Skeletal muscle satellite cell (primary cell): ENCODE data around the gene PLCB4.
"Not testable (repeated sequence)": the region's sequence is repeated elsewhere in the genome, so short reads cannot be mapped to it uniquely, and the experiment has no call there.

Source experiments
- H3K27me3 ChIP-seq: 2 replicates; pipeline ENCODE4 v1.7.0; 2013; ENCODE audit warnings: low read length; ENCODE audit not compliant: control insufficient read depth, insufficient read depth
- H3K36me3 ChIP-seq: 2 replicates; pipeline ENCODE4 v1.7.0; 2013; ENCODE audit warnings: mild to moderate bottlenecking, control low read depth, low read length; ENCODE audit not compliant: insufficient read depth
- H3K4me1 ChIP-seq: 2 replicates; pipeline ENCODE4 v1.7.0; 2013; ENCODE audit warnings: low read length; ENCODE audit not compliant: control insufficient read depth, insufficient read depth
- H3K4me2 ChIP-seq: 2 replicates; pipeline ENCODE4 v1.7.0; 2013; ENCODE audit warnings: mild to moderate bottlenecking, low read length
- H3K4me3 ChIP-seq: 2 replicates; pipeline ENCODE4 v1.7.0; 2013; ENCODE audit warnings: low read length
- H3K9ac ChIP-seq: 2 replicates; pipeline ENCODE4 v1.7.0; 2013; ENCODE audit warnings: mild to moderate bottlenecking, low read depth, low read length, moderate library complexity
- H3K9me3 ChIP-seq: replicated peaks from 2 replicates; pipeline ENCODE4 v1.7.0; 2013; ENCODE audit warnings: mild to moderate bottlenecking, control low read depth, low read length

The PLCB4 gene

DNA sequence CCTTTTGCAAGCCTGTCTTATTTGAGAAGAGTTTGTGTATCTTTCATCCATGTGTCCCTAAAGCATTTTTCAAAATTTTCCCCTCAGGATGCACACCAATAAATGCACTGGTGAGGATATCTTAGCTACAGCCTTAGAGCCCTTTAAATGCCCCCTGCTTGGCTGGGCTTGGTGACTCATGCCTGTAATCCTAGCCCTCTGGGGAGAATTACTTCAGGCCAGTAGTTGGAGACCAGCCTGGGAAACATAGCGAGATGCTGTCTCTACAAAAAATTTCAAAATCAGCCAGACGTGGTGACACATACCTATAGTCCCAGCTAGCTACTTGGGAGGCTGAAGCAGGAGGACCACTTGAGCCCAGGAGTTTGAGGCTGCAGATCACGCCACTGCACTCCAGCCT is 33.8 kb upstream of the PLCB4 start:
- Histone ChIP-seq H3K9me3 (no peaks in the 10 kb centered on the region), H3K36me3 (no peaks in the 10 kb centered on the region), H3K4me2 (no peak overlapping the region), H3K4me1 (peaks cover 3% of the 10 kb centered on the region), H3K27me3 (no peaks in the 10 kb centered on the region), H3K4me3 (no peak overlapping the region), H3K9ac (no peak overlapping the region)

DNA sequence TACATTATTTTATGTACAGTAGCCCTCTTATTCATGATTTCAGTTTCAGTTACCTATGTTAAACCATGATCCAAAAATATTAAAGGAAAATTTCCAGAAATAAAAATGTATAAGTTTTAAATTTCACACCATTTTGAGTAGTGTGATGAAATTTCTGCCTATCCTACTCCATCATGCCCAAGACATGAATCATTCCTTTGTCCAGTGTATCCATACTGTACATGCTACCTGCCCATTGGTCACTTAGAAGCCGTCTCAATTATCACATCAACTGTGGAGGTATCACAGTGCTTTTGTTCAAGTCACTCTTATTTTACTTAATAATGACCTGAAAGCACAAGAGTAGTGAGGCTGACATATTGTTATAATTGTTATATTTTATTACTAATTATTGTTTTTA is 32.3 kb upstream of the PLCB4 start:
- Histone ChIP-seq H3K9ac (no peak overlapping the region), H3K4me2 (no peak overlapping the region), H3K4me3 (no peak overlapping the region), H3K27me3 (no peaks in the 10 kb centered on the region), H3K9me3 (no peaks in the 10 kb centered on the region), H3K4me1 (peaks cover 3% of the 10 kb centered on the region), H3K36me3 (no peaks in the 10 kb centered on the region)

DNA sequence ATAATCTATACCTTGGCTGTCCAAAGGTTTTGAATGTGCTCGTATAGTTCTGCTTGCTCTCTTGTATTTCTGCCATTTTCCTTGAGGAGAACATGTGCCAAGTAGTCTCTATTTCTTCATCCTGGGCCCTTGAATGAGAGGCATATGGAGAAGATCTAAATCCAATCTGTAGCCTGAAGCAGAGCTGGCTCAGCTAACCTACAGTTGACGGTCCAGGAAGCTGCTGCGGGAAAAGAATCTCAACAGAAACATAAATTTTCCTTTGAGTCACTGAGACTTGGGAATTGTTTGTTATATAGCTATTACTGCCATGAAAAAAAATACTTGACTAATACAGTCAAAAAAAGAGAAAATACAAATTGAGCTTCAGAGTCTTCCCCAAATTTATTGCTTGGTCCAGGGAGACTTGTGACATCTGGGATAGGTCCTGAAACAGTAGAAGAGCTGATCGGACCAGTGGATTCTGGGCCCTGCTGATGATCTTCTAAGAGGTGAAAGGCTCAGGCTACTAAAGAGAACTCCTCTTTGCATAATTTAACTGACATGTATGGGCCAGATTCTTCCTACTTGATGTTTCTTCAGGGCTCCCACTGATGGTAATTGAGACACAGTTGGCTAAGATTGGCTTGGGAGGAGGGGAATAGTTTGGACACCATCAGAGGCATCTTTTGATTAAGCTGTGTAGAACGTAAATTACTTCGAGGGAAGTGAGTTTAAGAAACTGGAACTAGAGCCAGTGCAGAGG is 29.9 kb upstream of the PLCB4 start:
- Histone ChIP-seq H3K27me3 (no peaks in the 10 kb centered on the region), H3K4me2 (no peak overlapping the region), H3K36me3 (no peaks in the 10 kb centered on the region), H3K4me1 (peaks cover 3% of the 10 kb centered on the region), H3K4me3 (no peak overlapping the region), H3K9me3 (no peaks in the 10 kb centered on the region), H3K9ac (no peak overlapping the region)

DNA sequence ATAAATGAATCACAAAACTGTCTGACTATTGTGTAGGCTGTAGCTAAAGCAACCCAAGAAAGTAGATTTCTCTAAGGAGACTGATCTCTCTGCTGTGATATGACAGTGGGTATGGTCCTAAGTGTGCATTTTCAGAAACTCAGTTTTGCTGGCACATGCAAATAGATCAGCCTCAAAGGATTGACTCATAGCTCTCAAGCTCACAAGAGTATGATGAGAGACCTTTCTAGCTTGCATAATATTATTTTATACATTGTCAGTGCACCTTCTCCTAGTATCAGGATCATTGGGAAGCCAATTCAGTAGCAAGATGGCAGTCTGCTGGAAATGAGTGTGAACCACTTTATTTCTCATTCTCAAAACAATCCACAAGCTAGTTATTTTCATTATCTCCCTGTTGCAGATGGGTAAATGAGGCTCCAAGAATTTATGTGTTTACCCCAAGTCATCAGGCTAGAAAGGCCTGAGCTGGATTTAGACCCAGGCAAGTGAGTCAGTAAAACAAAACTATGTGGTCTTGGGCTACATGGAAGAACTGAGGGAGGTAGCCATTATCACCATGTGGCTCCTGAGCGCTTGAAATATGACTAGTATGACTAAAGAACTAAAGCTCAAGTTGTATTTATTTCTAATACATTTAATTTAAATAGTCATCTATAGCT is 27.9 kb upstream of the PLCB4 start:
- Histone ChIP-seq H3K9ac (no peak overlapping the region), H3K4me2 (no peak overlapping the region), H3K4me1 (no peaks in the 10 kb centered on the region), H3K4me3 (no peak overlapping the region), H3K27me3 (no peaks in the 10 kb centered on the region), H3K9me3 (no peaks in the 10 kb centered on the region), H3K36me3 (no peaks in the 10 kb centered on the region)

DNA sequence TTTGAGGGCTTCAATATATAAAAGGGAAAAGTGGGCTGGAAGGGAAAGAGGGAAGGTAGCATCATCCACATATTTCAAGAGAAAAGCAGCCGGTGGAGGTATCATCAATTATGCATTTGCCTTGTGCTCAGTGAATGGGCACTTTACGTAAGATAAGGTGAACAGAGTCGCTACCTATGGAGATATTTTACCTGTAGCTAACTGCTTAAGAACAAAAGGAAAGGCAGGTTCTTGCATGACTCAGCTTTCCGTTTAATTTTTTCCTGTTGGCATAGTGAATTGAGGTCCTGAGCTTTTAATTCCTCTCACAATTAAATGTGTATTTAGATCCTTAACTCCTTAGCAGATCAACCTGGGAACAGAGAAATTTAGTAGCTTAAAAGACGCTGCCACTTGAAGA is 25.5 kb upstream of the PLCB4 start:
- no peaks in the 10 kb centered on the region for H3K36me3 ChIP-seq
- no peaks in the 10 kb centered on the region for H3K9me3 ChIP-seq
- no peak overlapping the region for H3K4me2 ChIP-seq
- H3K9ac ChIP-seq = no peak overlapping the region
- H3K4me3 ChIP-seq = no peak overlapping the region
- H3K27me3 ChIP-seq = no peaks in the 10 kb centered on the region
- no peaks in the 10 kb centered on the region for H3K4me1 ChIP-seq

DNA sequence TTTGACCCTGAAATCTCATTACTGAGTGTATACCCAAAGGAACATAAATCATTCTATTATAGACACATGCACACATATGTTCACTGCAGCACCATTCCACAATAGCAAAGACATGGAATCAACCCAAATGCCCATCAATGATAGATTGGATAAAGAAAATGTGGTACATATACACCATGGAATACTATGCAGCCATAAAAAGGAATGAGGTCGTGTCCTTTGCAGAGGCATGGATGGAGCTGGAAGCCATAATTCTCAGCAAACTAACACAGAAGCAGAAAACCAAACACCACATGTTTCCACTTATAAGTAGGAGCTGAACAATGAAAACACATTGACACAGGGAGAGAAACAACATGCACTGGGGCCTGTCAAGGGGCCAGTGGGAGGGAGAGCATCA is 21.0 kb upstream of the PLCB4 start:
- not testable (repeated sequence) for H3K4me2 ChIP-seq

DNA sequence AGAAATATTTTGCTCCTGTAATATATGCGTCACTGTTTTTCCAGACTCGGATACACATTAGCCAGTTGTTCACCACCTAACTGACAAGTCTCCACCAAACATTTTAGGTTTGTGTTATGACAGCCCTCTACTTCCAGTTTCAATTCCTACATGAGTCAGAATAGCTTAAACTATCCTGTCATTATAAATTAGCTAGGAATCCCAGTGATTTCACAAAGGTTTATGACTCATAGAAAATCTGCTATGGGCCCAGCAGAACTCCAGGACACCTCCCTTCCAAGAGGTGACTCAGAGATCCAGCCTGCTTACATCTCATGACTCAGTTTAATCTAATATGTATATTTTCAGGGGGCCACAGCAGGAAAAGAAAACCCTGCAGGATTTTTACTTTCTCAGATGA is 17.4 kb upstream of the PLCB4 start:
- peak overlapping the region; percentile 38 for H3K4me3 ChIP-seq
- no peaks in the 10 kb centered on the region for H3K36me3 ChIP-seq
- no peaks in the 10 kb centered on the region for H3K27me3 ChIP-seq
- peaks cover 38% of the 10 kb centered on the region for H3K4me1 ChIP-seq
- H3K4me2 ChIP-seq = peak overlapping the region; percentile 66
- H3K9ac ChIP-seq = peak overlapping the region; percentile 63
- H3K9me3 ChIP-seq = no peaks in the 10 kb centered on the region

More for the DNA sequence above, 21.0 kb upstream of the PLCB4 start:
- H3K27me3 ChIP-seq, H3K36me3 ChIP-seq, H3K9me3 ChIP-seq, H3K4me3 ChIP-seq, H3K9ac ChIP-seq: not testable (repeated sequence)
- peaks cover 20% of the 10 kb centered on the region for H3K4me1 ChIP-seq

DNA sequence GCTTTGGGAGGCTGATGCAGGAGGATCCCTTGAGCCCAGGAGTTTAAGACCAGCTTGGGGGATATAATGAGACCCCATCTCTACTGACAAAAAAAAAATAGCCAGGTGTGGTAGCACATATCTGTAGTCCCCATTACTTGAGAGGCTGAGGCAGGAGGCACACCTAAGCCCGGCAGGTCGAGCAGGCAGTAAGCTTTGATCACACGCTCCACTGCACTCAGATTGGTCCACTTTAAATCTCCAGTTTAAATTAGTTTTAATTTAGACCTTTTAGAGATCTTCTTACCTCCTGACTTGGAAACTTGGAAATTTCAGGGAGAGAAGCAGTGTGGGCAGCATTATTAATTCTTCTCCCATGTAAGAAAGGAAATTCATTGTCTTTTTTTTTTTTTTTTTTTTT is 16.8 kb upstream of the PLCB4 start:
- Histone ChIP-seq H3K4me3 (peak overlapping the region; percentile 33), H3K27me3 (no peaks in the 10 kb centered on the region), H3K4me1 (peaks cover 38% of the 10 kb centered on the region), H3K4me2 (peak overlapping the region; percentile 60), H3K9ac (peak overlapping the region; percentile 58), H3K9me3 (no peaks in the 10 kb centered on the region), H3K36me3 (no peaks in the 10 kb centered on the region)

DNA sequence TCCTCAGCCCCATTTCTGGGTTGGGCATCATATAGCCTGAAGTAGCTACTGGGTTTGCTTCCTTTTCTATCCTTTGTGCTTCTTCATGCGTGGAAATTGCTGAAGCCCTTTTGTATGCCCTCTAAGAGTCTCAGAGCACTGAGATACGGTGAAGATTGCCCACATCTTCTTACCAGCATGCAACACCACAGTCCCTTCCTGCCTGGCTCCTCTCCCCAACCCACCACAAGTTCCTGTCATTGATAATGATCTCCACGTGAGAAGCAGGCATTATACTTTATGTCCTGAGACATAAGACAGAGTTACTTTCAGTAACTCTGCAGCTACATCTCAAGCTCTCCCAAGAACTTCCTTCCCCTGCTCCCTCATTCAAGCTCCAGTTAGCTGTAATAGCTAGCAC is 15.8 kb upstream of the PLCB4 start:
- no peaks in the 10 kb centered on the region for H3K36me3 ChIP-seq
- H3K9me3 ChIP-seq = no peaks in the 10 kb centered on the region
- H3K4me3 ChIP-seq = no peak overlapping the region
- H3K9ac ChIP-seq = no peak overlapping the region
- H3K27me3 ChIP-seq = no peaks in the 10 kb centered on the region
- H3K4me2 ChIP-seq = no peak overlapping the region
- H3K4me1 ChIP-seq = peaks cover 38% of the 10 kb centered on the region

DNA sequence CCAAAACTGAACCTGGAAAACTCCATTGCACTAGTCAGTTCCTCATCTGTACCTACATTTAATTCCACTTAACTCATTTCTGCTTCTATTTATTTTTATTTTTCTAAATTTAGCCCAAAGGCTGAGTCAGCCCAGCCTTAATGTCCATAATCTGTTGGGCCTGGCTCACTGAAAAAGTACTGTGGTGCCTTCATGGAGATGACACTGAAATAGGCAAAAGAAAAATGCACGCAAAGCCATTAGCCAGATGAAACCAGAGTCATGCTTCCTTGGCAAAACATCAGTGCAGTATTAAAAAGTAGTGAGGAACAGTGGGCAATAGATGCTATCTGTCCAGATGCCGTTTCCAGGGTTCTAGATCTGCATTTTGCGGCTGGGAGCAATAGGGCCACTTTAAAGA is 14.7 kb upstream of the PLCB4 start:
- H3K36me3 ChIP-seq = no peaks in the 10 kb centered on the region
- no peak overlapping the region for H3K4me2 ChIP-seq
- no peaks in the 10 kb centered on the region for H3K27me3 ChIP-seq
- H3K9me3 ChIP-seq = no peaks in the 10 kb centered on the region
- no peak overlapping the region for H3K9ac ChIP-seq
- H3K4me1 ChIP-seq = peaks cover 38% of the 10 kb centered on the region
- H3K4me3 ChIP-seq = no peak overlapping the region

DNA sequence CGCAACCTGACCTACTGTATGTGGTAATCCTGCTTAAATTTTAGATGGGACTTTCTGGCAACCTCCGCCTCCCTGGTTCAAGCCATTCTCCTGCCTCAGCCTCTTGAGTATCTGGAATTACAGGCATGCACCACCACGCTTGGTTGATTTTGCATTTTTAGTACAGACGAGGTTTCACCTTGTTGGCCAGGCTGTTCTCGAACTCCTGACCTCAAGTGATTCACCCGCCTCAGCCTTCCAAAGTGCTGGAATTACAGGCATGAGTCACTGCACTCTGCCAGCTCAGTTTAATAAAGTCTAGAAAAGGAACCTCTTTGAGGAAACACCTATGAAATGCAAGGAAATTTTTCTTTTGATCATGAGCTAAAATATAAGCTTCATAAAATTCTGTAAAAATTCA is 9.0 kb upstream of the PLCB4 start:
- H3K4me1 ChIP-seq = peaks cover 8% of the 10 kb centered on the region
- H3K9me3 ChIP-seq = no peaks in the 10 kb centered on the region
- H3K27me3 ChIP-seq = no peaks in the 10 kb centered on the region
- no peak overlapping the region for H3K4me2 ChIP-seq
- H3K36me3 ChIP-seq = no peaks in the 10 kb centered on the region
- H3K4me3 ChIP-seq = no peak overlapping the region
- no peak overlapping the region for H3K9ac ChIP-seq

DNA sequence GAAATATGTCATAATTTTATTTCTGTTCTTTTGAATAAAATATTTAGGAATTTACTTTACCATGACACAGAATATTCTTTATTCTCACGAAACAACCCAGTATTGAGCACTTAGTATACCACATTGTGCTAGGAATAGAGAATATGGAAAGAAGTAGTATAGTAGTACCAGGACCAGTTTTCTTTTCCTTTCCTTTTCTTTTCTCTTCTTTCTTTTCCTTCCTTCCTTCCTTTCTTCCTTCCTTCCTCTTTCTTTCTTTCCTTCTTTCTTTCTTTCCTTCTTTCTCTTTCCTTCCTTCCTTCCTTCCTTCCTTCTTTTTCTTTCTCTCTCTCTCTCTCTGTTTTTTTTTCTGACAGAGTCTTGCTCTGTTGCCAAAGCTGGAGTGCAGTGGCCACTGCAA is 7.5 kb upstream of the PLCB4 start:
- peaks cover 8% of the 10 kb centered on the region for H3K4me1 ChIP-seq

More for the DNA sequence above, 7.5 kb upstream of the PLCB4 start:
- Histone ChIP-seq H3K36me3 (no peaks in the 10 kb centered on the region), H3K9ac (no peak overlapping the region), H3K4me2 (no peak overlapping the region), H3K9me3 (no peaks in the 10 kb centered on the region), H3K27me3 (no peaks in the 10 kb centered on the region), H3K4me3 (no peak overlapping the region)
